Upper lobe of left lung (tissue), 6 donors: ENCODE measurements around the gene KIDINS220. TPM values are rescaled to one million over a fixed set of nuclear protein-coding genes. Genes with fewer than 3 reads are reported as not detected.

ENCODE experiments used
- ATAC-seq, 2 donors: fragments of 200-7000 bp; cut with Tn5 transposase; one replicate each; pipeline ENCODE4 v1.9.1; 2022; ENCODE audit warnings: mild to moderate bottlenecking in 2 of 2, moderate library complexity in 2 of 2; ENCODE audit not compliant: low FRiP score in 2 of 2
- DNase-seq, 2 donors: peaks; one replicate each; pipeline ENCODE4 v3.0.0-alpha.2; 2019 to 2020
- H3K27ac ChIP-seq, 4 donors: fragments of 200-600 bp; sonication (generic); one replicate each; pipeline ENCODE4 v1.5.1; 2016 to 2019
- H3K27me3 ChIP-seq, 4 donors: fragments of 200-600 bp; sonication (generic); one replicate each; pipeline ENCODE4 v1.5.1; 2017 to 2019
- H3K36me3 ChIP-seq, 4 donors: fragments of 200-600 bp; sonication (generic); one replicate each; pipeline ENCODE4 v1.5.1; 2016 to 2019
- H3K4me1 ChIP-seq, 4 donors: fragments of 200-600 bp; sonication (generic); one replicate each; pipeline ENCODE4 v1.5.1; 2018 to 2019
- H3K4me3 ChIP-seq, 4 donors: fragments of 200-600 bp; sonication (generic); one replicate each; pipeline ENCODE4 v1.5.1; 2017 to 2019; ENCODE audit warnings: mild to moderate bottlenecking in 2 of 4, moderate library complexity in 1 of 4
- H3K9me3 ChIP-seq, 4 donors: fragments of 200-600 bp; sonication (generic); one replicate each; pipeline ENCODE4 v1.5.1; 2018 to 2019
- CTCF ChIP-seq, 6 experiments: fragments of 450-650 bp in 4 of 6; fragments of 200-600 bp in 2 of 6; sonication (generic) in 2 of 6; IDR thresholded peaks; one replicate each; pipeline ENCODE4 v1.5.1; 2016 to 2019; ENCODE audit warnings: antibody characterized with exemption in 6 of 6
- EP300 ChIP-seq, 4 donors: sonication (generic); formaldehyde crosslinking; IDR thresholded peaks; one replicate each; pipeline ENCODE4 v1.5.1; 2017; ENCODE audit warnings: antibody characterized with exemption in 4 of 4, control low read depth in 2 of 4
- POLR2A ChIP-seq, 4 donors: fragments of 450-650 bp; IDR thresholded peaks; one replicate each; pipeline ENCODE4 v1.5.1; 2016 to 2017; ENCODE audit warnings: antibody characterized with exemption in 4 of 4, mild to moderate bottlenecking in 2 of 4
- POLR2AphosphoS5 ChIP-seq, 2 donors: sonication (generic); formaldehyde crosslinking; IDR thresholded peaks; one replicate each; pipeline ENCODE4 v1.5.1; 2017; ENCODE audit warnings: antibody characterized with exemption in 2 of 2
- whole genome bisulfite sequencing, 2 donors: methylation state at CpG; one replicate each; pipeline ENCODE4 v1.1.5; 2017 to 2018; 5-methylcytosine and 5-hydroxymethylcytosine counted together
- total RNA-seq, 6 donors: library from RNA; depleted of rRNA in 4 of 6; stranded (reverse); fragments of >200 nt in 4 of 6; gene quantifications; one replicate each; pipeline versions ENCODE4 v1.1.0 to v1.2.1, GENCODE V29; 2016 to 2021
- donor health status: DM: no; HTN: no; CAD: no; lungs with moderate emphysema.
- donor health status: DM: no; HTN: yes; CAD: no; lungs with severe emphysema.

The KIDINS220 gene
- total RNA-seq, 6 donors from 2014 or later = 58.2 to 136 (median 69.9) TPM

GRCh38 chr2:8693157-8693821 lies 144.1 kb downstream of the KIDINS220 start:
- ATAC-seq (peak; percentile 60 to 67), DNase-seq (peak; percentile 45 to 85)
- Histone ChIP-seq H3K4me3 (no peak overlapping the region), H3K4me1 (peaks cover 0 to 11% (median 5%) of the 10 kb centered on the region in 4 donors), H3K27me3 (peaks cover 0 to 3% (median 0%) of the 10 kb centered on the region in 4 donors), H3K36me3 (no peaks in the 10 kb centered on the region), H3K9me3 (no peaks in the 10 kb centered on the region), H3K27ac (no peak overlapping the region)
- TF ChIP-seq POLR2AphosphoS5 (IDR thresholded peaks at IDR 0.05) (no peak), CTCF (IDR thresholded peaks at IDR 0.05) (peak; percentile 26 to 64 (median 56))
- WGBS, 2 donors = 30 to 45% methylated on average over 13 to 29 of the region's 30 CpGs

- peaks cover 0 to 11% (median 5%) of the 10 kb centered on the region in 4 donors for H3K4me1 ChIP-seq
- H3K9me3 ChIP-seq = no peaks in the 10 kb centered on the region
- no peaks in the 10 kb centered on the region for H3K36me3 ChIP-seq
- peaks cover 0 to 3% (median 0%) of the 10 kb centered on the region in 4 donors for H3K27me3 ChIP-seq
- TF ChIP-seq EP300 (IDR thresholded peaks at IDR 0.05) = no peak
- no peak for TF ChIP-seq POLR2A (IDR thresholded peaks at IDR 0.05)
- no peak for TF ChIP-seq CTCF (IDR thresholded peaks at IDR 0.05)
- no peak for TF ChIP-seq POLR2AphosphoS5 (IDR thresholded peaks at IDR 0.05)
- no peak overlapping the region for H3K4me3 ChIP-seq
- no peak for DNase-seq
- no peak overlapping the region for H3K27ac ChIP-seq
- ATAC-seq = no peak
- WGBS, 2 donors = 46 to 61% methylated on average over 7 of the region's 7 CpGs
These were observed 144.6 kb downstream of the KIDINS220 start for GRCh38 chr2:8692783-8693156.

- Histone ChIP-seq H3K4me3 (no peak overlapping the region), H3K36me3 (no peaks in the 10 kb centered on the region), H3K4me1 (peaks cover 0 to 11% (median 5%) of the 10 kb centered on the region in 4 donors), H3K9me3 (no peaks in the 10 kb centered on the region), H3K27ac (no peak overlapping the region), H3K27me3 (peaks cover 0 to 3% (median 0%) of the 10 kb centered on the region in 4 donors)
- no peak for TF ChIP-seq EP300 (IDR thresholded peaks at IDR 0.05)
- no peak for TF ChIP-seq POLR2AphosphoS5 (IDR thresholded peaks at IDR 0.05)
- no peak for TF ChIP-seq CTCF (IDR thresholded peaks at IDR 0.05)
- TF ChIP-seq POLR2A (IDR thresholded peaks at IDR 0.05) = no peak
- WGBS, 2 donors = 90 to 96% methylated on average over 9 of the region's 9 CpGs
- no peak for ATAC-seq
- DNase-seq = no peak
These were observed 145.5 kb downstream of the KIDINS220 start for GRCh38 chr2:8691859-8692437.

GRCh38 chr2:8685697-8686358 lies 151.6 kb downstream of the KIDINS220 start:
- Histone ChIP-seq H3K9me3 (no peaks in the 10 kb centered on the region), H3K27ac (peak overlapping the region; percentile 83 to 98 (median 88)), H3K36me3 (no peaks in the 10 kb centered on the region), H3K4me3 (peak overlapping the region; percentile 37 to 75 (median 66)), H3K27me3 (no peaks in the 10 kb centered on the region), H3K4me1 (peaks cover 5 to 24% (median 14%) of the 10 kb centered on the region in 4 donors)
- peak; percentile 81 to 97 for DNase-seq
- peak in 1 of 2 donors; percentile 77 for ATAC-seq
- TF ChIP-seq EP300 (IDR thresholded peaks at IDR 0.05) (no peak), CTCF (IDR thresholded peaks at IDR 0.05) (peak; percentile 97 to 99 (median 99)), POLR2A (IDR thresholded peaks at IDR 0.05) (no peak), POLR2AphosphoS5 (IDR thresholded peaks at IDR 0.05) (no peak)
- 0 to 1% methylated on average over 2 to 38 of the region's 50 CpGs for WGBS, 2 donors
